GM18505 (cell line): ENCODE results near the gene SYNM.

Source experiments
- ATAC-seq: cut with Tn5 transposase; IDR thresholded peaks from one replicate; pipeline ENCODE4 v1.9.1; 2021; ENCODE audit not compliant: unreplicated experiment
- POLR2A ChIP-seq: IDR thresholded peaks from 4 replicates; pipeline ENCODE4 v1.6.1; 2011; ENCODE audit warnings: borderline replicate concordance; ENCODE audit not compliant: insufficient read depth, insufficient read length; ENCODE audit errors: extremely low read depth

Gene SYNM

DNA sequence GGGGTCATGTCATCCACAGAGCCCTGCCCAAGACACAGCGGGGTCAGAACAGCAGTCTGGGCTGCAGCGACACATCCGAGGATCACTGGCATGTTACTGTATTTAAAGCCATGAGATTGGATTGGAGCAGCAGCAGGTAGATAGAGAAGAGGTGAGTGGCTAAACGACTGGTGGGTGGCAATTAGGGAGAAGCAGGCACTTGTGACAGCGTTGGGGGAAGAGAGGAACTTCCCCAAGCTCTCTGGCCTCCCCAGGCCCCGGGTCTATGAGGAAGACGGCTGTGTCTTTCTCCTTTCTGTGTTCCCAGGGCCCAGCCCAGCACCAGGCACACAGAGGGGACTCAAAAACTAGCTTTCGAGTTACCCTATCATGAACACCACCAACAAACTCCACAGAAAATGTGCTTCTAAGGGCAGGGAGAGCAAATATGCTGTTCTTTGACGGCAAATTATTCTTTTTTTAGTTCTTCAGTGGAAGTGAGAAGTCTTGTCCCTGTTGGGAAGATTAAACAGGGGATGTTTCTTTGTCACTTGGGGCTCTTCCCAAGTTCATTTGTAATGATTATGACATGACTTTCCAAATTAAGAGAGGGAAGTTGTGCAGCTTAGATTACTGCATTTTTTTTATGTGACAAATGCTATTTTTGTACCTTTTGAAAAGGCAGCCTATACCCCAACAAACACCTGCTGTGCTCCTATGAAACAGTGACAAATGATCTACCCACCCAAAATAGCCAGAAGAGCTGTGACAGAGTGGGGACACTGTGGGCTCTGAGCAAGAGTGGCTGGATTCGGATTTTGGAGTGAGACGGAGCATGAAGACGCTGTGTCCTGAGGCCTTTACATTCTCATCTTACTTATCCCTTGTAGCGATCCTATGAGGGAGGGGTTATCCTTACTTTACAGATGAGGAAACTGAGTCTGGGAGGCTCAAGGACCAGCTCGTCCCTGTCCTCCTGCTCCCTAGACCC, 7.2 kb upstream of the SYNM start:
- no peak for ATAC-seq
- no peak for TF ChIP-seq POLR2A

DNA sequence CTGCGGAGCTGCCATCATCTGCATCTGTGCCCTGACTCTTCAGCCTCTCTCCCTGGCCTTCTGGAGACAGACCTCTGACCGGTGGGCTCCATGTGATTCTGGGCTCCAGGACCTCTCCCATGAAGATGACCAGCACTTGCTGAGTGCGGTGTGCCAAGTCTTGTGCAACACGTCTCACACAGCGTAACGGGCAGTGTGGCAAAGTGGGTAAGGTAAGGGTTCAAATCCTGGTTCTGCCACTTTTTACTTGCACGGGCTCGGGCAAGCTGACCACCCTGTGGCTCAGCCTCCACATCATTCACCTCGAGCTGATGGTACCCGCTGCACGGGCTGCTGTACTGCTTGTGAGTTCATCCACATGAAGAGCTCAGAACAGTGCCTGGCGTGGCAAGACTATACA, 6.5 kb upstream of the SYNM start:
- no peak for ATAC-seq
- no peak for TF ChIP-seq POLR2A

DNA sequence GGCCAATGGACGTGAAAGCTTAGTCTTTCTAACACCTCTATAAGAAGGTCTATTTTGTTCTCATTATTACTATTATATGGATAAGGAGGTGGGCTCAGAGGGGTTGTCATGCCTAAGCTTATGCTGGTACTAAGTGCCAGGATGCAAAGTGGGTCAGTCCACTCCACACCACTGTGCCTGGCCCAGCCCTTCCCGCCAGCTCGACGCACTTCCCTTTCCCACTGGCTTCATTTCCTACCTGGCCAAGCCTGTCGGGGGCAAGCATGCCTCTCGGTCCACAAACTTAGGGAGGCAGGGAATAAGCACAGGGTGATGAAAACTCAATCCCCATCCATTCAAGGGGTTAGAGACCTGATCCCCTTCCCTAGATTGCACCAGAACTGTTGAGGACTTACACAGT, 5.9 kb upstream of the SYNM start:
- TF ChIP-seq POLR2A: no peak
- ATAC-seq: no peak

DNA sequence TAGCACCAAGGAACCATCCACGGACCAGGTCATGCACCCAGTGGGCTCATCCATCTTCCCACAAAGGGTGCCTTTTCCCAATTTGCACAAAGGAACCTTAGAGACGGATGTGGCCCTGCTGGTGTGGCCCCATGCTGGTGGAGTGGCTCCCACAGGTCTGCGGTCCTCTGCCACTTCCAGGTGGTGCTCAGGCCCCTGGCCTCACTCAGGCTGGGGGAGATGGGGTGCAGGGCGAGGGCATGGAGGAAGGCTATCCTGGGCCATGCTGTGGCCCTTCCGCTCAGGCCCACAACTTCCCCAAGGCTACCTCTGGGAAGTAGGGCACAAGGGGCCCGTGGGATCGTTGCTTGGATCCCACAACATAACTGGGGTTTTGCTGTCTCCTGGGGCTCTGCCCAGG, 5.2 kb upstream of the SYNM start:
- no peak for TF ChIP-seq POLR2A
- ATAC-seq: no peak

DNA sequence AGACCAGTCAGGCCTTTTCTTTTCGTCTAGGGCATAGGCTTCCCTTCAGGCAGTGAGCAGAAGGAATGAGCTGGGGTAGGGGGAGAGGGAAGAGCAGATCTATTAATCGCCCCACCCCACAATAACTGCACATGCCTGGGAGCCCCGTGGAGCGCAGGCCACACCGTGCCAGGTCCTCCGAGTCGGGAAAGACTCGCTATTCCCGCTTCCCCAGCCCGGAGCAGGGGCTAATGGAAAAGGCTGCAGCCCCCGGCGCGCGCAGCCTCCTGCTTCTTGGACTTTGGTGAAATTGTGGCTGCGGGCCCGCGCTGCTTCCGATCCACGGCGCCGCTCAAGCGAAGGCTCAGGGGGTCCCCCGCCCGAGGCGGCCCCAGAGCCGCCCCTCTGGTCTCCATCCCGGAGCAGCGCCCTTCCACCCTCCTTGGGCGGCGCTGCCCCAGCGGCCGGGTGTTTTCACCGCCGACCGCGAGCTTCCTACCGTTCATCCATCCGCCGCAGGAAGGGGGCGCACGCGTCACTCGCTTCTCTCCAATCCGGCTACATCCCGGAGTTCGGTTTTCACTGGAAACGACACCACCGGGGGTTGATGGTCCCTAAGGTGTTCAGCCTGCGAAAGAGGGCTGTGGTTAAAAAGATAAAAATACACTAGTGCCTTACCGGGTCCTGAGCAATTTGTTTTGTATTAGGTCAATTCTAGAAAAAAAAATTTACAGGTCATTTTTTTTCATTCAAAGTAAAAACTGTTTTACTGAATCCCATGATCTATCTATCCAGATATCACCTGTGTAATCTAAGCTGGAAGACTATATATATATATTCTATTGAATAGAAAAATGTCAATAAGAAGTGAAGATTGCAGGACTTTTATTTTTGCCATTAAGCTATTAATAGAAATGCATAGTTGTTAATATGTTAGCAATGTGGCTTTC, 4.4 kb upstream of the SYNM start:
- ATAC-seq: no peak
- no peak for TF ChIP-seq POLR2A

DNA sequence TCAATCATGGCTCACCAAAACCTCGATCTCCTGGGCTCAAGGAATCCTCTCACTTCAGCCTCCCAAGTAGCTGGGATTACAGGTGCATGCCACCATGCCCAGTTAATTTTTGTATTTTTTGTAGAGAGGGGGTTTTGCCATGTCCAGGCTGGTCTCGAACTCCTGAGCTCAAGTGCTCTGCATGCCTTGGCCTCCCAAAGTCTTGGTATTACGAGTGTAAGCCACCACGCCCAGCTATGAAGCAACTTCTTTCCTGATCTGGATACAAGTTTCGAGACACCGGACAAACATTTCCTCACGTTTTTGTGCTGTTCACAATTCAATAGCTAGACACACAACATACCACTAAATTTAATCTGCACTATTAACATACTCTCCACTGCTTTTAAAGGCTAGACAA, 3.4 kb upstream of the SYNM start:
- ATAC-seq: no peak
- no peak for TF ChIP-seq POLR2A

DNA sequence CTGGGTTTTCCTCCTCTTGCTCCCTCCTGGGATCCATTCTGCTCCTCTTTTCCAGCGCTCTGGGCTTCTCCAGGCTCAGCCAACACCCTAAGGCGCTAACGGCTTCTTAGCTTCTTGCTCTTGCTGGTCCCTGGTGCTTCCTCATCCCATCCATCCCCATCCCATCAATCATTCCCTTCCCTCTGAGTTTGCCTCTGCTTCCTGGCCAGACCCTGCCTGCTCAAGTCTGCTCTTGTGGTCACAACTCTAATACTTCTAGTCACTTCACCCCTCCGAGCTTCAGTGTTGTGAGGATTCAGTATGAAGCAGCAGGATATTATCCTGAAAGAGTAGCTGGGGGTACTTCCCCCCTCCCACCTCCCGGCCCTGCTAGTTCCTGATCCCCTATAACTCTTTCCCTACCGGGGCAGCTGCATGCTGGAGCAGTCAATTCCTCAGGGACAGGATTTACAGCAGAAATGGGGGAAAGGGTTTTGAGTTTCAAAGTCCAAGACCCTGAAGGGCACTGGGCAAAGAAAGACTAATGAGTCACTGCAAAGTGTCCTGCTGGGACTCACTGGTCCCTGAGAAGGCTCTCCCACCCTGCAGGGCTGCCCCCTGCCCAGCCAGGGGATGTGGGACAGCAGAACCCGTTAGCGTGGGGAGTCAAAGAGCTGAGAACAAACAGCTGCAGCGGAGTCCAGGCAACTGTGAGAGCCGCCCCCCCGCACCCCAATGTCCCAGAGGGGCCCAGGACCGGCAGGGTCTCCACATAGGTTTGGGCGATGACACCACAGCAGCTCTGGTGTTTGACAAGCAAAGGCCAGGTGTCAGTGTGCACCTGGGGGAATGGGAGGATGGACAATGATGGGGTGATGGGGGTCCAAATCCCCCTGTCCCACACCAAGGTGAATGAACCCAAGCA, 2.3 kb upstream of the SYNM start:
- TF ChIP-seq POLR2A: no peak
- no peak for ATAC-seq

DNA sequence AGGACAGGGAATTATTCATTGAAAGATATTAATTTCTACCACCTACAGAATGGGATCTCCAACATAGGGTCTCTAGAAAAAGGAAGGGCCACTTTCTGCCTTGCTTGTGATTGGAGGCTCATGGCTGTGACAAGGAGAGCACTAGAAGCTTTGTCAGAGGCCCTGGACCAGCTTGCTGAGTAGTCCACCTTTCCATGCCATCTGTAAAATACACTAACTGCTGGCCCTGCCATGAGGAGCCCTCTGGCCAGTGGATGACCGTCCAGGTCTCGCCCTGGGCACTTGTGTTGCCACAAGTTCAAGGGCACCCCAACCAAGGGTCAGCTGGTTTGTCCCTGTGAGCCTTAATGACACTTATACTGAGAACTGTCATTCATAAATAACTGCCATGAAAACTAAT, 1.6 kb upstream of the SYNM start:
- TF ChIP-seq POLR2A: no peak
- no peak for ATAC-seq

DNA sequence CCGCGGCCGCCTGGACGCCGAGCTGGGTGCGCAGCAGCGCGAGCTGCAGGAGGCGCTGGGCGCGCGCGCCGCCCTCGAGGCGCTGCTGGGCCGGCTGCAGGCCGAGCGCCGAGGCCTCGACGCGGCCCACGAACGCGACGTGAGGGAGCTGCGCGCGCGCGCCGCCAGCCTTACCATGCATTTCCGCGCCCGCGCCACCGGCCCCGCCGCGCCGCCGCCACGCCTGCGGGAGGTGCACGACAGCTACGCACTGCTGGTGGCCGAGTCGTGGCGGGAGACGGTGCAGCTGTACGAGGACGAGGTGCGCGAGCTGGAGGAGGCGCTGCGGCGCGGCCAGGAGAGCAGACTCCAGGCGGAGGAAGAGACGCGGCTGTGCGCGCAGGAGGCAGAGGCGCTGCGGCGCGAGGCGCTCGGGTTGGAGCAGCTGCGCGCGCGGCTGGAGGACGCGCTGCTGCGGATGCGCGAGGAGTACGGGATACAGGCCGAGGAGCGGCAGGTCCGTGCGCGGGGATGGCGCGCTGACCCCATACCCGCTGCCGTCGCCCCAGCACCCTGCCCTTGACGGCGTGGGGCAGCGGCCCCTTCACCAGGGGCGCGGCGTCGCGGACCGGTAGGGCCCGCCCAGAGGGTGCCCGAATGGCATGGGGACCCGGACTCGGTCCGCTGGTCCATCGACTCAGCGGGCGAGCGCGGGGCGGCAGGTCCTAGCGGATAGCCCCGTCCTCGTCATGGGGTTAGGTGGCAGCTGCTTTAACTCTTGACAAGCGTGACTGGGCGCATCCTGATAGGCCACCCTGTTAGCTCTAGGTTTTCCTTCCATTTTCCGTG, 848 bp downstream of the SYNM start:
- no peak for TF ChIP-seq POLR2A
- peak; percentile 44 for ATAC-seq

DNA sequence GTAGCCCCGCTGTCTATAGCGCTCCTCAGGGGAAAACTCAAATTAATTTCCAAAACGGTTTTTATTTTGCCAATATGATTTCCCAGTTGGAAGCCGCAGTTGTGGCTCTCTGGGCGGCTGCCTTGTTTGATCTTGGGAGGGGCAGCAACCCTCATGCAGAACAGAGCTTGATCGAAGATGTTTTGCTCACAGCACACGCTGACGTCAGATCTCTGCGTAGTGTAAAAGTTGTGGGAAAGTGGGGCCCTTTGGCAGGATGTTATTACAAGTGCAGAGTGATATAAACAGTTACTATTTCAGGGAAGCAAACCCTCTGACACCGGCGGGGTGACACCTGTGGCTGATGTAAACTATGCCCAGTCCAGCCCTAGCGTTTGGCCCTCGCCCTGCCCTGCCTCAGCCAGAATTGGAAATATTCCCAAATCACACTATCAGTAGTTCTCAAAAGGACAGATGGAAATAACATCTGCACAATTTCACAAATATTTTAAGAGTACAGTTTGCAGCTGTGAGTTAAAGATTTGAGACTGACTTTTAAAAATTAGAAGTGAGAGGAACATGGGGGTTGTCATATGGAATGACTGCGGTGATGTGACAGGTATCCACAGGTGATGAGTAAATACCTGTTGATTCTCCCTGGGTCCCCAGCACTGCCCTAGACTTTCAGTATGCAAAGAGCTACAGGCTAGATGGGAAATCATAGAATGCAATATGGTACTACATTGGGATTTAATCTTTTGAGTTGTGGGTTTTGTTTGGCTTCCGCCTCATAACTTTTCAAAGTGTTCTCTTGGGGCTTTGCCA, 1.7 kb downstream of the SYNM start:
- no peak for TF ChIP-seq POLR2A
- no peak for ATAC-seq

DNA sequence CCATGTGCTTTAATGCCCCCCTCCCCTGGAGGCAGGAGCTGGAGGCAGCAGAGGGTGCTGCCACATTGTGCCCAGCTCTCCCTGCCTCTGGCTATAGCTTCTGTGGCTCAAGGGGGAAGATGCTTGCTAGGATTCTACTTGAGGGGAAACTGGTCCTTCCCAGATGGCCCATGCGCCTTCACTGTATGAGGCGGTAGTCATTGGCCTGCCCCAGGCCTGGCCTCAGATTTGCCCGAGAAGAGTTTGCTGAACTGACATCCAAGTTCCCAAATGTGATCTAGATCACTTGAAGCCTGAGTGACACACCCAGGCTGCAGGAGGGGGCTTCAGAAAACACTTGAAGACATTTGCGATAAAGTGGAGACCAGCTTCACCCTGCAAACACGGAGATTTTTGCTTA, 4.1 kb downstream of the SYNM start:
- no peak for TF ChIP-seq POLR2A
- no peak for ATAC-seq
